CD8-positive, alpha-beta memory T cell (primary cell): ENCODE results near the gene CACNG4. TPM values are rescaled to one million over a fixed set of nuclear protein-coding genes. Genes with fewer than 3 reads are reported as not detected.

ENCODE experiments used
- CTCF ChIA-PET: fragments of 350-600 bp; sonication (Branson Sonifier 250); formaldehyde crosslinking; loops from one replicate; lab custom pipeline; 2021; ENCODE audit warnings: antibody characterized with exemption; lab: Charles Lee
- POLR2A ChIA-PET: fragments of 350-600 bp; sonication (Branson Sonifier 250); formaldehyde crosslinking; loops from one replicate; lab custom pipeline; 2021; ENCODE audit warnings: antibody characterized with exemption; lab: Charles Lee
- DNase-seq, 5 donors: peaks; one replicate each; pipeline versions ENCODE4 v3.0.0 to v3.0.0-alpha.2; 2020 to 2022; ENCODE audit warnings: mixed read lengths in 1 of 5
- H3K27ac ChIP-seq: one replicate; pipeline ENCODE4 v1.7.0; 2013; ENCODE audit warnings: low read depth, mild to moderate bottlenecking, low read length, moderate library complexity
- H3K27me3 ChIP-seq: 2 replicates; pipeline ENCODE4 v1.7.0; 2013; ENCODE audit warnings: low read length, mild to moderate bottlenecking; ENCODE audit not compliant: insufficient read depth, poor library complexity, severe bottlenecking
- H3K36me3 ChIP-seq: 2 replicates; pipeline ENCODE4 v1.7.0; 2013; ENCODE audit warnings: mild to moderate bottlenecking, low read length, moderate library complexity; ENCODE audit not compliant: insufficient read depth
- H3K4me1 ChIP-seq: 2 replicates; pipeline ENCODE4 v1.7.0; 2013; ENCODE audit warnings: mild to moderate bottlenecking, low read length, moderate library complexity; ENCODE audit not compliant: insufficient read depth
- H3K4me3 ChIP-seq: 2 replicates; pipeline ENCODE4 v1.7.0; 2013; ENCODE audit warnings: mild to moderate bottlenecking, low read length
- H3K9me3 ChIP-seq: 2 replicates; pipeline ENCODE4 v1.7.0; 2013; ENCODE audit warnings: mild to moderate bottlenecking, low read length
- H3K27ac Mint-ChIP-seq, 8 donors: one replicate each; pipeline ENCODE4 v1.8.0; 2020 to 2021; ENCODE audit warnings: mixed read lengths in 8 of 8, mild to moderate bottlenecking in 6 of 8, inconsistent platforms in 3 of 8, moderate library complexity in 3 of 8
- H3K27me3 Mint-ChIP-seq, 2 donors: one replicate each; pipeline ENCODE4 v1.8.0; 2020 to 2021; ENCODE audit warnings: mixed read lengths in 2 of 2, mild to moderate bottlenecking in 1 of 2, moderate library complexity in 1 of 2
- H3K36me3 Mint-ChIP-seq, 3 donors: one replicate each; pipeline ENCODE4 v1.8.0; 2020 to 2021; ENCODE audit warnings: mixed read lengths in 3 of 3, inconsistent platforms in 1 of 3, mild to moderate bottlenecking in 1 of 3
- H3K4me1 Mint-ChIP-seq, 3 donors: one replicate each; pipeline ENCODE4 v1.8.0; 2020 to 2021; ENCODE audit warnings: mixed read lengths in 3 of 3, inconsistent platforms in 1 of 3, mild to moderate bottlenecking in 1 of 3
- H3K4me3 Mint-ChIP-seq, 7 donors: one replicate each; pipeline ENCODE4 v1.8.0; 2020 to 2021; ENCODE audit warnings: mixed read lengths in 7 of 7, mild to moderate bottlenecking in 6 of 7, moderate library complexity in 4 of 7, inconsistent platforms in 2 of 7
- H3K9me3 Mint-ChIP-seq, 5 donors: one replicate each; pipeline ENCODE4 v1.8.0; 2020 to 2022; ENCODE audit warnings: mixed read lengths in 5 of 5, mild to moderate bottlenecking in 3 of 5, moderate library complexity in 2 of 5, inconsistent platforms in 1 of 5
- polyA plus RNA-seq: library from polyadenylated mRNA; unstranded; fragments of 300-500 nt; fragmentation: Illumina TruSeq; gene quantifications from one replicate; pipeline ENCODE4 v1.2.3, GENCODE V29; 2021
- total RNA-seq, 2 experiments: library from RNA; stranded (reverse); gene quantifications; one replicate each; pipeline ENCODE4 v1.2.3, GENCODE V29; 2021

Gene CACNG4
- total and polyA plus RNA-seq, 3 experiments from 2014 or later: not detected

- Histone ChIP-seq H3K9me3 (no peaks in the 10 kb centered on the region), H3K4me1 (no peaks in the 10 kb centered on the region), H3K27me3 (no peaks in the 10 kb centered on the region), H3K36me3 (no peaks in the 10 kb centered on the region), H3K4me3 (no peak overlapping the region), H3K27ac (no peak overlapping the region)
- Mint-ChIP-seq H3K27me3 (peaks cover 28 to 67% of the 10 kb centered on the region in 2 donors), H3K27ac (no peak overlapping the region), H3K4me3 (no peak overlapping the region), H3K9me3 (no peaks in the 10 kb centered on the region), H3K4me1 (no peaks in the 10 kb centered on the region), H3K36me3 (no peaks in the 10 kb centered on the region)
- ChIA-PET CTCF (no interaction called here), POLR2A (no interaction called here)
- DNase-seq: no peak
Observed at GRCh38 chr17:66976379-66976663, 11.8 kb downstream of the CACNG4 start.

- ChIA-PET POLR2A (no interaction called here), CTCF (no interaction called here)
- Mint-ChIP-seq H3K9me3 (no peaks in the 10 kb centered on the region), H3K27me3 (peaks cover 25 to 63% of the 10 kb centered on the region in 2 donors), H3K4me3 (no peak overlapping the region), H3K36me3 (no peaks in the 10 kb centered on the region), H3K4me1 (no peaks in the 10 kb centered on the region), H3K27ac (no peak overlapping the region)
- Histone ChIP-seq H3K4me1 (no peaks in the 10 kb centered on the region), H3K27ac (no peak overlapping the region), H3K9me3 (no peaks in the 10 kb centered on the region), H3K27me3 (no peaks in the 10 kb centered on the region), H3K4me3 (no peak overlapping the region), H3K36me3 (no peaks in the 10 kb centered on the region)
- DNase-seq: no peak
Observed at GRCh38 chr17:66976781-66977201, 12.3 kb downstream of the CACNG4 start.

GRCh38 chr17:66978514-66979061, 14.1 kb downstream of the CACNG4 start:
- Mint-ChIP-seq H3K27ac (no peak overlapping the region), H3K36me3 (no peaks in the 10 kb centered on the region), H3K9me3 (no peaks in the 10 kb centered on the region), H3K27me3 (peaks cover 23 to 62% of the 10 kb centered on the region in 2 donors), H3K4me1 (peaks cover under 1 to 3% (median 3%) of the 10 kb centered on the region in 3 donors), H3K4me3 (no peak overlapping the region)
- no peak overlapping the region for H3K4me3 ChIP-seq
- CTCF ChIA-PET: no interaction called here
- H3K36me3 ChIP-seq: no peaks in the 10 kb centered on the region
- DNase-seq: no peak
- POLR2A ChIA-PET: no interaction called here
- H3K4me1 ChIP-seq: no peaks in the 10 kb centered on the region
- H3K27ac ChIP-seq: no peak overlapping the region
- no peaks in the 10 kb centered on the region for H3K27me3 ChIP-seq
- no peaks in the 10 kb centered on the region for H3K9me3 ChIP-seq

- Histone ChIP-seq H3K9me3 (no peaks in the 10 kb centered on the region), H3K4me1 (no peaks in the 10 kb centered on the region), H3K27ac (no peak overlapping the region), H3K27me3 (no peaks in the 10 kb centered on the region), H3K36me3 (no peaks in the 10 kb centered on the region), H3K4me3 (no peak overlapping the region)
- Mint-ChIP-seq H3K36me3 (no peaks in the 10 kb centered on the region), H3K9me3 (no peaks in the 10 kb centered on the region), H3K4me1 (peaks cover 1 to 8% (median 6%) of the 10 kb centered on the region in 3 donors), H3K27me3 (peaks cover 24 to 69% of the 10 kb centered on the region in 2 donors), H3K4me3 (no peak overlapping the region), H3K27ac (no peak overlapping the region)
- CTCF ChIA-PET: interaction anchor here (1.3 kb wide), 1 partner anchor 16 kb away, joined by 3 read pairs; no protein-coding TSS in a partner anchor
- POLR2A ChIA-PET: no interaction called here
- no peak for DNase-seq
Observed at GRCh38 chr17:66980896-66981295, 16.4 kb downstream of the CACNG4 start.

- Mint-ChIP-seq H3K27me3 (peaks cover 27 to 73% of the 10 kb centered on the region in 2 donors), H3K36me3 (no peaks in the 10 kb centered on the region), H3K4me3 (no peak overlapping the region), H3K27ac (no peak overlapping the region), H3K9me3 (no peaks in the 10 kb centered on the region), H3K4me1 (peaks cover 1 to 8% (median 6%) of the 10 kb centered on the region in 3 donors)
- ChIA-PET POLR2A (no interaction called here), CTCF (interaction anchor here (1.3 kb wide), 1 partner anchor 15 kb away, joined by 3 read pairs; no protein-coding TSS in a partner anchor)
- no peak for DNase-seq
- H3K36me3 ChIP-seq: no peaks in the 10 kb centered on the region
- H3K4me1 ChIP-seq: no peaks in the 10 kb centered on the region
- H3K4me3 ChIP-seq: no peak overlapping the region
- no peaks in the 10 kb centered on the region for H3K9me3 ChIP-seq
- H3K27ac ChIP-seq: no peak overlapping the region
- no peaks in the 10 kb centered on the region for H3K27me3 ChIP-seq
Observed at GRCh38 chr17:66981983-66982508, 17.5 kb downstream of the CACNG4 start.

GRCh38 chr17:66983414-66984021, 19.0 kb downstream of the CACNG4 start:
- Histone ChIP-seq H3K9me3 (no peaks in the 10 kb centered on the region), H3K27me3 (no peaks in the 10 kb centered on the region), H3K4me1 (no peaks in the 10 kb centered on the region), H3K4me3 (no peak overlapping the region), H3K27ac (no peak overlapping the region), H3K36me3 (no peaks in the 10 kb centered on the region)
- H3K4me3 Mint-ChIP-seq: peak overlapping the region in 1 of 7 donors; percentile 59
- H3K9me3 Mint-ChIP-seq: no peaks in the 10 kb centered on the region
- peaks cover 1 to 8% (median 6%) of the 10 kb centered on the region in 3 donors for H3K4me1 Mint-ChIP-seq
- CTCF ChIA-PET: no interaction called here
- no peak for DNase-seq
- no peak overlapping the region for H3K27ac Mint-ChIP-seq
- no peaks in the 10 kb centered on the region for H3K36me3 Mint-ChIP-seq
- peaks cover 24 to 76% of the 10 kb centered on the region in 2 donors for H3K27me3 Mint-ChIP-seq
- POLR2A ChIA-PET: no interaction called here

GRCh38 chr17:66984730-66985129, 20.2 kb downstream of the CACNG4 start:
- H3K27ac ChIP-seq: no peak overlapping the region
- no peak overlapping the region for H3K4me3 ChIP-seq
- CTCF ChIA-PET: no interaction called here
- H3K4me1 Mint-ChIP-seq: peaks cover 1 to 8% (median 6%) of the 10 kb centered on the region in 3 donors
- H3K36me3 Mint-ChIP-seq: no peaks in the 10 kb centered on the region
- no peak for DNase-seq
- H3K27me3 ChIP-seq: no peaks in the 10 kb centered on the region
- H3K4me1 ChIP-seq: no peaks in the 10 kb centered on the region
- POLR2A ChIA-PET: no interaction called here
- no peaks in the 10 kb centered on the region for H3K36me3 ChIP-seq
- no peaks in the 10 kb centered on the region for H3K9me3 Mint-ChIP-seq
- no peaks in the 10 kb centered on the region for H3K9me3 ChIP-seq
- no peak overlapping the region for H3K4me3 Mint-ChIP-seq
- no peak overlapping the region for H3K27ac Mint-ChIP-seq
- peaks cover 26 to 74% of the 10 kb centered on the region in 2 donors for H3K27me3 Mint-ChIP-seq

GRCh38 chr17:66985338-66986237, 21.1 kb downstream of the CACNG4 start:
- POLR2A ChIA-PET: no interaction called here
- DNase-seq: no peak
- Histone ChIP-seq H3K9me3 (no peaks in the 10 kb centered on the region), H3K27ac (no peak overlapping the region), H3K4me1 (no peaks in the 10 kb centered on the region), H3K36me3 (no peaks in the 10 kb centered on the region), H3K4me3 (no peak overlapping the region), H3K27me3 (no peaks in the 10 kb centered on the region)
- no peak overlapping the region for H3K4me3 Mint-ChIP-seq
- peaks cover 26 to 77% of the 10 kb centered on the region in 2 donors for H3K27me3 Mint-ChIP-seq
- H3K36me3 Mint-ChIP-seq: no peaks in the 10 kb centered on the region
- H3K9me3 Mint-ChIP-seq: no peaks in the 10 kb centered on the region
- CTCF ChIA-PET: no interaction called here
- H3K27ac Mint-ChIP-seq: no peak overlapping the region
- H3K4me1 Mint-ChIP-seq: peaks cover 1 to 8% (median 6%) of the 10 kb centered on the region in 3 donors
